ENCODE results near the gene PDE4B.

DNA sequence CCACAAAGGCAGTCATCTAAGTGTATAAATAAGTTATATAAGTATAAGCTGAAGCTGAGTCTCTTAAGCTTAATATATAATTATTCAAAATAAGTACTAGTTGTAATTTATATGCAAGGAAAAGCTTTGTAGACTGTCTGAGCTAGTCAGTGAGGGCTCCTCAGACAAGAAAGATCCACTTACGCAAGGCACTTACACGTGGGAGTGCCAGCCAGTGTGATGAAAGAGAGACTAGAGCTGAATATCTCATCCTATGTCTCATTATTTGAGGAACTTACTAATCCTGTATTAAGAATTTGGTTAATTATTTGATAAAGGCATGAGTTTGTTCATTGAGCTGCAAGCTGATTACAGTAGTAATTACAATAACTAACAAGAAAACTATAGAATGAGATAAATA is 146.9 kb downstream of the PDE4B start:
- TF ChIP-seq, protein P1, sequence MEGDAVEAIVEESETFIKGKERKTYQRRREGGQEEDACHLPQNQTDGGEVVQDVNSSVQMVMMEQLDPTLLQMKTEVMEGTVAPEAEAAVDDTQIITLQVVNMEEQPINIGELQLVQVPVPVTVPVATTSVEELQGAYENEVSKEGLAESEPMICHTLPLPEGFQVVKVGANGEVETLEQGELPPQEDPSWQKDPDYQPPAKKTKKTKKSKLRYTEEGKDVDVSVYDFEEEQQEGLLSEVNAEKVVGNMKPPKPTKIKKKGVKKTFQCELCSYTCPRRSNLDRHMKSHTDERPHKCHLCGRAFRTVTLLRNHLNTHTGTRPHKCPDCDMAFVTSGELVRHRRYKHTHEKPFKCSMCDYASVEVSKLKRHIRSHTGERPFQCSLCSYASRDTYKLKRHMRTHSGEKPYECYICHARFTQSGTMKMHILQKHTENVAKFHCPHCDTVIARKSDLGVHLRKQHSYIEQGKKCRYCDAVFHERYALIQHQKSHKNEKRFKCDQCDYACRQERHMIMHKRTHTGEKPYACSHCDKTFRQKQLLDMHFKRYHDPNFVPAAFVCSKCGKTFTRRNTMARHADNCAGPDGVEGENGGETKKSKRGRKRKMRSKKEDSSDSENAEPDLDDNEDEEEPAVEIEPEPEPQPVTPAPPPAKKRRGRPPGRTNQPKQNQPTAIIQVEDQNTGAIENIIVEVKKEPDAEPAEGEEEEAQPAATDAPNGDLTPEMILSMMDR (IDR thresholded peaks at IDR 0.05): no peak
- TF ChIP-seq POLR2A (IDR thresholded peaks at IDR 0.05): no peak

Measured in heart left ventricle (tissue), 13 donors.